B cell (primary cell): ENCODE measurements around the gene KCNK1.

Experiments
- EZH2 ChIP-seq: IDR thresholded peaks from 2 replicates; pipeline ENCODE4 v1.6.1; 2012; ENCODE audit warnings: borderline replicate concordance, low read depth, mild to moderate bottlenecking, moderate library complexity, low read length; ENCODE audit not compliant: insufficient read depth, poor library complexity, severe bottlenecking
- TF ChIP-seq, protein P1 (sequence below): fragments of 200-600 bp; IDR thresholded peaks from one replicate; pipeline ENCODE4 v1.8.0; 2022; ENCODE audit warnings: antibody characterized with exemption, mild to moderate bottlenecking

GRCh38 chr1:233673947-233674431 is 60.1 kb downstream of the KCNK1 start:
- TF ChIP-seq, protein P1, sequence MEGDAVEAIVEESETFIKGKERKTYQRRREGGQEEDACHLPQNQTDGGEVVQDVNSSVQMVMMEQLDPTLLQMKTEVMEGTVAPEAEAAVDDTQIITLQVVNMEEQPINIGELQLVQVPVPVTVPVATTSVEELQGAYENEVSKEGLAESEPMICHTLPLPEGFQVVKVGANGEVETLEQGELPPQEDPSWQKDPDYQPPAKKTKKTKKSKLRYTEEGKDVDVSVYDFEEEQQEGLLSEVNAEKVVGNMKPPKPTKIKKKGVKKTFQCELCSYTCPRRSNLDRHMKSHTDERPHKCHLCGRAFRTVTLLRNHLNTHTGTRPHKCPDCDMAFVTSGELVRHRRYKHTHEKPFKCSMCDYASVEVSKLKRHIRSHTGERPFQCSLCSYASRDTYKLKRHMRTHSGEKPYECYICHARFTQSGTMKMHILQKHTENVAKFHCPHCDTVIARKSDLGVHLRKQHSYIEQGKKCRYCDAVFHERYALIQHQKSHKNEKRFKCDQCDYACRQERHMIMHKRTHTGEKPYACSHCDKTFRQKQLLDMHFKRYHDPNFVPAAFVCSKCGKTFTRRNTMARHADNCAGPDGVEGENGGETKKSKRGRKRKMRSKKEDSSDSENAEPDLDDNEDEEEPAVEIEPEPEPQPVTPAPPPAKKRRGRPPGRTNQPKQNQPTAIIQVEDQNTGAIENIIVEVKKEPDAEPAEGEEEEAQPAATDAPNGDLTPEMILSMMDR = no peak
- TF ChIP-seq EZH2 = no peak
